ENCODE results near the gene MAP3K5. TPM values are rescaled to one million over a fixed set of nuclear protein-coding genes. Genes with fewer than 3 reads are reported as not detected.

MAP3K5 gene
- total and polyA plus RNA-seq, 2 donors (not counting 3 experiments of a cell fraction or from before 2014, with no cell fraction given), result 1.5 to 7.0 TPM

DNA sequence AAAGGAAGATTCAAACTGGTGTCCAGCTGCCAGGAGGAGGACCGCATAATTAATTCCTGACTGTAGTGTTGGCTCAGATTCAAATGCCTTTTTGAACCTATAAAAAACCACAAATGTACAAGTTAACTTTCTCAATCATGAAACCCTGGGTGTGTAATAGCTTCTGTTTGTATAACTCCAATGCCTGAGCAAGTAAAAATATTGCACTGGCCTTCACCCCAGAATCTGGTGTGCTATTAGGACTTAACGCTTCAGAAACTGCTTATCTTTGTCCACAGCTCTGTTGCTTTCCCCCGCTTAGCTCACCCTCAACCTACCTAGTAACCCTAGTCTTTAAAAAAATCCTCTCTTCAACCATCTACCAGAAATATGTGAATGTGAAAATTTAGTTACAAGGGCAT is 123.0 kb downstream of the MAP3K5 start:
- no TSS peak for BruUV-seq (replicated peaks)
- Histone ChIP-seq H3K4me3 (replicated peaks in 1 of 3; ENCODE audit: insufficient read depth in 1 of 3, low read depth in 1 of 3, low read length in 3 of 3) (no peak overlapping the region), H3K36me3 (ENCODE audit: control insufficient read depth in 2 of 2, extremely low read depth in 1 of 2, insufficient read depth in 2 of 2, low read length in 2 of 2) (no peaks in the 10 kb centered on the region), H3K4me2 (ENCODE audit: insufficient read depth, low read length) (no peak overlapping the region), H4K20me1 (replicated peaks; ENCODE audit: control insufficient read depth, extremely low read depth, insufficient read depth, low read length) (no peaks in the 10 kb centered on the region), H3K9me3 (replicated peaks; ENCODE audit: control insufficient read depth, insufficient read depth, low read length) (no peaks in the 10 kb centered on the region), H2AFZ (ENCODE audit: low read depth, low read length) (no peak overlapping the region), H3K4me1 (ENCODE audit: control insufficient read depth, extremely low read depth, insufficient read depth, low read length) (peaks cover 6% of the 10 kb centered on the region), H3K27me3 (ENCODE audit: control insufficient read depth in 2 of 2, insufficient read depth in 2 of 2, low read length in 2 of 2) (no peaks in the 10 kb centered on the region), H3K9ac (replicated peaks; ENCODE audit: extremely low read depth, insufficient read depth, low read length) (no peak overlapping the region), H3K9me1 (replicated peaks; ENCODE audit: control insufficient read depth, extremely low read depth, insufficient read depth, low read length) (no peaks in the 10 kb centered on the region), H3K27ac (ENCODE audit: insufficient read depth, low read depth, low read length) (no peak overlapping the region), H3K79me2 (ENCODE audit: control insufficient read depth, insufficient read depth, low read length) (no peaks in the 10 kb centered on the region)
- intact Hi-C loops (cut with micrococcal nuclease) (no loop called here), dilution Hi-C loops (cut with MboI; ENCODE audit: extremely low pct_ligation_motif_present, low sequenced_read_pairs) (no loop called here)
- FAIRE-seq (peak; percentile 24), DNase-seq (ENCODE audit: low read depth, low spot score) (peak; percentile 69)
- CTCF ChIA-PET, result interaction anchor here (0.8 to 1.9 kb wide), 9 partner anchors 11 to 123 kb away, joined by 3 to 19 read pairs (median 5); partner anchors contain the start of gene MAP3K5
- TF ChIP-seq EZH2 (IDR thresholded peaks at IDR 0.05; ENCODE audit: borderline replicate concordance, low read depth, low read length, severe bottlenecking) (no peak), JUN (IDR thresholded peaks at IDR 0.05; ENCODE audit: borderline replicate concordance, insufficient read depth, insufficient read length, low read depth) (no peak)
- POLR2A ChIA-PET, result no interaction called here

DNA sequence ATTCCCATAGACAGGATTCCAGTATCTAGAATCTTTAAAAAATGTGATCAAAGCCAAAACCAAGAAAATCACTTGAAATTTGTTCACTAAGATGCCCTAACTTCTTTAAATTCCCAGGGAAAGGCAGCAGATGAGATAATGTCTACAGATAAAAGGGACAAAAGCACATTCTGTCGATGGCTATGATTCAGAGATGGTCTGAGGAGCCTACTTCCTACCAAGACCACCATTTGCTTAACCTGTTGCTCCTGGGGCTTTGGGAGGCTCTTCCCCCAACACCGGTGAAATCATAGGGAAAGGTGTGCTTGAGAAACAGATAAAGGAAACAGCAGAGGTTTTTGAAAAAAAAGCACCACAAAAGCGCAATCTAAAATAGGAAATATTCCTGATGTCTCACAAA is 123.7 kb downstream of the MAP3K5 start:
- H3K27me3 ChIP-seq (ENCODE audit: control insufficient read depth in 2 of 2, insufficient read depth in 2 of 2, low read length in 2 of 2), result no peaks in the 10 kb centered on the region
- H3K4me2 ChIP-seq (ENCODE audit: insufficient read depth, low read length), result no peak overlapping the region
- dilution Hi-C loops (cut with MboI; ENCODE audit: extremely low pct_ligation_motif_present, low sequenced_read_pairs) (no loop called here), intact Hi-C loops (cut with micrococcal nuclease) (no loop called here)
- POLR2A ChIA-PET, result no interaction called here
- no peaks in the 10 kb centered on the region for H3K79me2 ChIP-seq (ENCODE audit: control insufficient read depth, insufficient read depth, low read length)
- H3K9ac ChIP-seq (replicated peaks; ENCODE audit: extremely low read depth, insufficient read depth, low read length), result no peak overlapping the region
- H3K4me3 ChIP-seq (replicated peaks in 1 of 3; ENCODE audit: insufficient read depth in 1 of 3, low read depth in 1 of 3, low read length in 3 of 3), result no peak overlapping the region
- TF ChIP-seq FOS (IDR thresholded peaks at IDR 0.05; ENCODE audit: borderline replicate concordance, insufficient read depth, low read length) (no peak), POLR2AphosphoS5 (IDR thresholded peaks at IDR 0.05; ENCODE audit: insufficient read depth, low read depth, low read length) (no peak), MYC (IDR thresholded peaks at IDR 0.05; ENCODE audit: low read depth, low read length) (no peak), GATA2 (IDR thresholded peaks at IDR 0.05; ENCODE audit: insufficient read depth, insufficient read length, low read depth, low read length) (no peak), JUN (IDR thresholded peaks at IDR 0.05; ENCODE audit: borderline replicate concordance, insufficient read depth, insufficient read length, low read depth) (no peak), EZH2 (IDR thresholded peaks at IDR 0.05; ENCODE audit: borderline replicate concordance, low read depth, low read length, severe bottlenecking) (no peak), POLR2A (IDR thresholded peaks at IDR 0.05; ENCODE audit: low read depth, low read length) (no peak)
- TF ChIP-seq, protein P1, sequence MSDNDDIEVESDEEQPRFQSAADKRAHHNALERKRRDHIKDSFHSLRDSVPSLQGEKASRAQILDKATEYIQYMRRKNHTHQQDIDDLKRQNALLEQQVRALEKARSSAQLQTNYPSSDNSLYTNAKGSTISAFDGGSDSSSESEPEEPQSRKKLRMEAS (IDR thresholded peaks at IDR 0.05; ENCODE audit: insufficient read depth, insufficient read length), result no peak
- TF ChIP-seq, protein P2, sequence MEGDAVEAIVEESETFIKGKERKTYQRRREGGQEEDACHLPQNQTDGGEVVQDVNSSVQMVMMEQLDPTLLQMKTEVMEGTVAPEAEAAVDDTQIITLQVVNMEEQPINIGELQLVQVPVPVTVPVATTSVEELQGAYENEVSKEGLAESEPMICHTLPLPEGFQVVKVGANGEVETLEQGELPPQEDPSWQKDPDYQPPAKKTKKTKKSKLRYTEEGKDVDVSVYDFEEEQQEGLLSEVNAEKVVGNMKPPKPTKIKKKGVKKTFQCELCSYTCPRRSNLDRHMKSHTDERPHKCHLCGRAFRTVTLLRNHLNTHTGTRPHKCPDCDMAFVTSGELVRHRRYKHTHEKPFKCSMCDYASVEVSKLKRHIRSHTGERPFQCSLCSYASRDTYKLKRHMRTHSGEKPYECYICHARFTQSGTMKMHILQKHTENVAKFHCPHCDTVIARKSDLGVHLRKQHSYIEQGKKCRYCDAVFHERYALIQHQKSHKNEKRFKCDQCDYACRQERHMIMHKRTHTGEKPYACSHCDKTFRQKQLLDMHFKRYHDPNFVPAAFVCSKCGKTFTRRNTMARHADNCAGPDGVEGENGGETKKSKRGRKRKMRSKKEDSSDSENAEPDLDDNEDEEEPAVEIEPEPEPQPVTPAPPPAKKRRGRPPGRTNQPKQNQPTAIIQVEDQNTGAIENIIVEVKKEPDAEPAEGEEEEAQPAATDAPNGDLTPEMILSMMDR (IDR thresholded peaks at IDR 0.05; ENCODE audit: extremely low read depth in 1 of 2, insufficient read depth in 1 of 2, low read depth in 1 of 2, low read length in 2 of 2), result no peak
- no peak overlapping the region for H2AFZ ChIP-seq (ENCODE audit: low read depth, low read length)
- DNase-seq (ENCODE audit: low read depth, low spot score) (no peak), FAIRE-seq (no peak)
- H3K36me3 ChIP-seq (ENCODE audit: control insufficient read depth in 2 of 2, extremely low read depth in 1 of 2, insufficient read depth in 2 of 2, low read length in 2 of 2), result no peaks in the 10 kb centered on the region
- BruUV-seq (replicated peaks), result no TSS peak
- H3K9me3 ChIP-seq (replicated peaks; ENCODE audit: control insufficient read depth, insufficient read depth, low read length), result no peaks in the 10 kb centered on the region
- H3K9me1 ChIP-seq (replicated peaks; ENCODE audit: control insufficient read depth, extremely low read depth, insufficient read depth, low read length), result no peaks in the 10 kb centered on the region
- H3K4me1 ChIP-seq (ENCODE audit: control insufficient read depth, extremely low read depth, insufficient read depth, low read length), result peaks cover 6% of the 10 kb centered on the region
- H3K27ac ChIP-seq (ENCODE audit: insufficient read depth, low read depth, low read length), result no peak overlapping the region
- CTCF ChIA-PET, result interaction anchor here (0.8 to 1.9 kb wide), 9 partner anchors 13 to 124 kb away, joined by 3 to 19 read pairs (median 5); partner anchors contain the start of gene MAP3K5
- no peaks in the 10 kb centered on the region for H4K20me1 ChIP-seq (replicated peaks; ENCODE audit: control insufficient read depth, extremely low read depth, insufficient read depth, low read length)

Measured in endothelial cell of umbilical vein (primary cell).